ENCODE data around the gene FOXP1.
A peak's percentile ranks its signal among the peaks of the same experiment; 100 is the strongest.

The FOXP1 gene

DNA sequence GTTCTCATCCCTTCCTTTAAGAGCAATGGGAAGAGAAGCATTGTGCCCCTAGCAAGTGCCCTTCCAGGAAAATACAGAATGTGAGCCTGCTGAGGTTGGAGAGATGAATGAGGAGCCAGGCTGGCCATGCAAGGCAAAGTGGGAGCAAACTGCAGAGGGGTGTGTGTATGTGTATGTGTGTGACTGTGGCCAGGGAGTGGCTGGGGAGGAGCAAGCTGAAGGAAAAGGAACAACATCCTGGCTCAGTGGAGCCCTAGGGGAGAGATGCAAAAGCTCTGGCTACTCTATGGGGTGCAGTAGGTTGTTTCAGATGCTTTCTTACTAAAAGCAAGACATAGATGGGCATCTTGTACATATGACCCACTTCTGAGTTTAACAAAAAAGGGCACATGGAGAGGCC lies 20.6 kb downstream of the FOXP1 start:
- no peak for DNase-seq (ENCODE audit: low read depth)
- no peak overlapping the region for H3K4me3 ChIP-seq (ENCODE audit: control insufficient read depth, low read depth, low read length)
- TF ChIP-seq, protein P1, sequence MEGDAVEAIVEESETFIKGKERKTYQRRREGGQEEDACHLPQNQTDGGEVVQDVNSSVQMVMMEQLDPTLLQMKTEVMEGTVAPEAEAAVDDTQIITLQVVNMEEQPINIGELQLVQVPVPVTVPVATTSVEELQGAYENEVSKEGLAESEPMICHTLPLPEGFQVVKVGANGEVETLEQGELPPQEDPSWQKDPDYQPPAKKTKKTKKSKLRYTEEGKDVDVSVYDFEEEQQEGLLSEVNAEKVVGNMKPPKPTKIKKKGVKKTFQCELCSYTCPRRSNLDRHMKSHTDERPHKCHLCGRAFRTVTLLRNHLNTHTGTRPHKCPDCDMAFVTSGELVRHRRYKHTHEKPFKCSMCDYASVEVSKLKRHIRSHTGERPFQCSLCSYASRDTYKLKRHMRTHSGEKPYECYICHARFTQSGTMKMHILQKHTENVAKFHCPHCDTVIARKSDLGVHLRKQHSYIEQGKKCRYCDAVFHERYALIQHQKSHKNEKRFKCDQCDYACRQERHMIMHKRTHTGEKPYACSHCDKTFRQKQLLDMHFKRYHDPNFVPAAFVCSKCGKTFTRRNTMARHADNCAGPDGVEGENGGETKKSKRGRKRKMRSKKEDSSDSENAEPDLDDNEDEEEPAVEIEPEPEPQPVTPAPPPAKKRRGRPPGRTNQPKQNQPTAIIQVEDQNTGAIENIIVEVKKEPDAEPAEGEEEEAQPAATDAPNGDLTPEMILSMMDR (conservative IDR thresholded peaks at IDR 0.05; ENCODE audit: control insufficient read depth, insufficient read depth, low read depth, low read length) = no peak

DNA sequence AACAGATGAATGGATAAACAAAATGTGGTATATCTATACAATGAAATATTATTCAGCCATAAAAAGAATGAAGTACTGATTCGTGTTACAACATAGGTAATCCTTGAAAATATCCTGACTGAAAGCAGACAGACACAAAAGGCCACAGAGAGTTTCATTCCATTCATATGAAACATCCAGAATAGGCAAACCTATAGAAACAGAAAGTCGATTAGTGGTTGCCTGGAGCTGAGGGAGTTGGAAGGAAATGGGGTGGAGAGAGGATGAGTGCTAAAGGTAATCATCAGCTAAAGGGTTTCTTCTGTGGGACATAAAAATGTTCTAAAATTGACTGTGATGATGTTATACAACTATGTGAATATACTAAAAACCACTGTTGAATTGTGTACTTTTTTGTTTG lies 22.9 kb downstream of the FOXP1 start:
- TF ChIP-seq, protein P1 (conservative IDR thresholded peaks at IDR 0.05; ENCODE audit: control insufficient read depth, insufficient read depth, low read depth, low read length) = no peak
- no peak overlapping the region for H3K4me3 ChIP-seq (ENCODE audit: control insufficient read depth, low read depth, low read length)
- no peak for DNase-seq (ENCODE audit: low read depth)

DNA sequence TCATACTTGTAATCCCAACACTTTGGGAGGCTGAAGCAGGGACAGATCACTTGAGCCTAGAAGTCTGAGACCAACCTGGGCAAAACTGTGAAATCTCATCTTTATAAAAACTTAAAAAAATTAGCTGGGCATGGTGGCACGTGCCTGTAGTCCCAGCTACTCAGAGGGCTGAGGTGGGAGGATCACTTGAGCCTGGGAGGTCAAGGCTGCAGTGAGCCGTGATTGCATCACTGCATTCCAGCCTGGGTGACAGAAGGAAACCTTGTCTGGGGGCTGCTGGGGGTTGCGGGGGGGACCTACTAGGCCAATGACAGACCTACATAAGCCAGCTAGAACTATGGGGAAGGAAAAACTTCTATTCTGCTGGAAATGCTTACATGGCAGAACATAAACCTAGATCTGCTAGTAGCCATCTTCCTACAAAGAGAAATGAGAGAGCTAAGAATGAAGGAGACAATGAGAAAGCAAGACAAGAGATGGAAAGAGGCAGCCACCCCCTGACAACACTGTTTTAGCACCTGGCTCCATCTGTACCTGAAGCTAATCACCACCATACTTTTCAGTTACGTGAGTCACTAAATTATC lies 23.9 kb downstream of the FOXP1 start:
- no peak overlapping the region for H3K4me3 ChIP-seq (ENCODE audit: control insufficient read depth, low read depth, low read length)
- TF ChIP-seq, protein P1 (conservative IDR thresholded peaks at IDR 0.05; ENCODE audit: control insufficient read depth, insufficient read depth, low read depth, low read length) = no peak
- DNase-seq (ENCODE audit: low read depth) = no peak

DNA sequence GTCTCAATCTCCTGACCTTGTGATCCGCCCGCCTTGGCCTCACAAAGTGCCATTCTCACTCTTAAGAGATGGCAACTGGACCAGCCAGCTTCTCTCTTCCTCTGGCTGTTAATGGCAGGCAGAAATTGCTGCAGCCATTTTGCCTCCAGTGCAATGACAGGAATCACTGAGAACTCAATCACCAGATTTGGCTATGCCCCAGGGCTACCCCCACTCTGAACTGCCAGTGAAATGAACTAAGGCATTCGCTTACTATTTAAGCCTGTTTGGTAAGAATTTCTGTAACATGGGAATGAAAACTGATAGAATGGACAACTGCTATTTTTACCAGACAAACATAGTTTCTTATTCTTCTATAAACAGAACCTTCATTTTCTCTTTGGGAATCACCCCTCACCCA lies 24.5 kb downstream of the FOXP1 start:
- H3K4me3 ChIP-seq (ENCODE audit: control insufficient read depth, low read depth, low read length) = no peak overlapping the region
- TF ChIP-seq, protein P1 (conservative IDR thresholded peaks at IDR 0.05; ENCODE audit: control insufficient read depth, insufficient read depth, low read depth, low read length) = no peak

DNA sequence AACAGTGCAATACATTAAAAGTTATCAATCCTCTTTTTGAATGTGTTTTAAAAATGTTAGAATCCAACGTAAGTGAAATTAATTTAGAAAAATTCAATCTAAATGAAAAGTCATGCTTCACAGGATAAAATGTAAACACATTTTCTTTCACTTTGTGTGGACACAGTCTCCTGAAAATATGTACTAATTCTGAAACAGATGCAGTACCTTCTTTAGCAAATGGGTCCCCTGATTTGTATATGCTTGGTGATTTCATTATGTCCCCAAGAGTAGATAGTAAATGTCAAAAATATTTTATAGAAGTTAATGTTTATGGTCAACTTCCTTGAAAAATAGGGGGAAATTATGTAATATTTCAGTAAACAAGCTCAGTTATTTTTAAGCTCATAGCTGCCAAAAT lies 28.9 kb downstream of the FOXP1 start:
- TF ChIP-seq, protein P1 (conservative IDR thresholded peaks at IDR 0.05; ENCODE audit: control insufficient read depth, insufficient read depth, low read depth, low read length) = no peak
- H3K4me3 ChIP-seq (ENCODE audit: control insufficient read depth, low read depth, low read length) = no peak overlapping the region
- DNase-seq (ENCODE audit: low read depth) = no peak

More for the DNA sequence above, 24.5 kb downstream of the FOXP1 start:
- DNase-seq (ENCODE audit: low read depth) = no peak

DNA sequence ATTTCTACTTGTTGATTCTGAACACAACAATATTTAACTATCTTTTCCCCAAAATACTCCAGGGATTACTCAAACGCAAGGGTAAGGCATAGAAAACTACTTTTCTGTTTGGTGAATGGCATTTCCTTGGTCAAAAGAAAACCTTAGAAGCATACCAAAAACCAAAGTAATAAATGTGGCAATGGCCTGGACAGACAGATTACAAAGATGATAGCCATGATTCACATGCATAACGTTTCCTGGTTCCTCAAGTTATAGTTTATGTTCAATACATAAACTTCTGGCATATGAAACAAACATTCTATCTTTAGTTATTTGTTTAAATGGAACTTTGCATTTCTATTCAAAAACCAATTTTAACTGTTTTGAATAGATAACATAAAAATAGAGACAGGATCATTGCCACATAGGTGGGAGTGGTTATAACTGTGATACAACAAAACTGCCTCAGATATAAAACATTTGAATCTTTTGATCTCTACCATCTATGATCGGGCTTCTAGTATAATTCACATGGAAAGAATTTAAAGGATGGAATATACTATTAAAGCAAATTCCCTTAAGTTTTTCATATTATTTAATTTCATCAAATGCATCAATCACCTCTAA lies 32.1 kb downstream of the FOXP1 start:
- peak; percentile 23 for DNase-seq (ENCODE audit: low read depth)
- TF ChIP-seq, protein P1 (conservative IDR thresholded peaks at IDR 0.05; ENCODE audit: control insufficient read depth, insufficient read depth, low read depth, low read length) = no peak
- no peak overlapping the region for H3K4me3 ChIP-seq (ENCODE audit: control insufficient read depth, low read depth, low read length)
